Dedifferentiated amniotic fluid mesenchymal stem cell (primary cell): ENCODE results near the gene MACO1.
"Not testable (repeated sequence)": the region's sequence is repeated elsewhere in the genome, so short reads cannot be mapped to it uniquely, and the experiment has no call there.

Experiments
- DNase-seq: peaks from one replicate; pipeline ENCODE4 v3.0.0-alpha.2; 2016; ENCODE audit errors: extremely low spot score

MACO1 gene

DNA sequence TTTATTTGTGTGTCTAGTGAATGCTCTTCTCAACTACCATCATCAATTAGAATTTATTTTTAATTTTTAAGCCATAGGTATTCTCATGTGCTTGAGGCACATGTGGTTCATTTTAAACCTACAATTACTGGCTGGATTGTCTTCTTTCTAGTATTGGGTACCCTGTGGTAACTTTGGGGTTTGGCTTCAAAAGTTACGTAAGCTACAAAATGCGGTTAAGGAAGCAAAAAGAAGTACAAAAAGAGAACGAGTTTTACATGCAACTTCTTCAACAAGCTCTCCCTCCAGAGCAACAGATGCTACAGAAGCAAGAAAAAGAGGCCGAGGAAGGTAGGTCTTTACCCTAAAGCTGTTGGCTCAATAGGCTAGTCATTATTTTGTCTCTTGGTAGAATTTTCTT, 25.8 kb downstream of the MACO1 start:
- no peak for DNase-seq

DNA sequence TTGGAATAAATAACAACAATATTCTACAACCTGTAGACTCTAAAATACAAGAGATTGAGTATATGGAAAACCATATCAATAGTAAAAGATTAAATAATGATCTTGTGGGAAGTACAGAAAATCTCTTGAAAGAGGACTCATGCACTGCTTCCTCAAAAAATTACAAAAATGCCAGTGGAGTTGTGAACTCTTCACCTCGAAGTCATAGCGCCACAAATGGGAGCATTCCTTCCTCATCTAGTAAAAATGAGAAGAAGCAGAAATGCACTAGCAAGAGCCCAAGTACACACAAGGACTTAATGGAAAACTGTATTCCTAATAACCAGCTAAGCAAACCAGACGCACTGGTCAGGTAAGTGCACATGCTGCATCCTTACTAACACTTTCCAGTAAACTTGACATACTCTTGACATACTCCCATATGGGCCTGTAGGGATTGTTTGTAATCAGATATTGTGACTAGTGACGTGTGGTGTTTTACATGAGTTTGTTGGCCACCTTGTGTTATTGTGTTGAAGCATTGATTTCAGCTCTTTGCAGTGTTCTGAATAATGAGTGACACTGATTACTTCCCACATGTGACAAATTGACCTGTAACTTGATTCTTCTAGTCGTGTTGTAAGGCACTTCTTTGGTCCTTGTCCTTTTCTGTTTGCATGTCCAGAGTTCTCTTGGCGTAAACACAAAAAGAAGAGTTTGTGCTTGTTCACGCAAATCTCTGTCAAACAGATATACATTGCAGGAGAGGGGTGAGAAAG, 28.0 kb downstream of the MACO1 start:
- DNase-seq: no peak

DNA sequence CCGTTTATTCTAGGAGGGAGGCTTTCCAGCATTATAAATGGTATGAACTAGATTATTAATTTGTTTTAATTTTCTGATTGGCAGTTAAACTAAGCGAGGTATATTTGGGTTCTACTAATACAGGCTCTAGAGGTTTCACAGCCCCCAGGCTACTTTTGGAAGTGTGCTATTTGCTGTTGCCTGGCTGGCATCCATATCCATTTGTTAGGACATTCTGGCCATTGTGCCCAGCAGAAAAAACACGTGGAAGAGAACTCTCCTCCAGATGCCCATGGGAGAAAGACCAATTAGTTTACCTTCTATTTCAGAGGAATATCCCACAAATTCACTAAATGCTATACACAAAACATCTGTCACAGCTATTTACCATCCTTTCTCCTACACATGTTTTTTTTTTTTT, 29.3 kb downstream of the MACO1 start:
- no peak for DNase-seq

DNA sequence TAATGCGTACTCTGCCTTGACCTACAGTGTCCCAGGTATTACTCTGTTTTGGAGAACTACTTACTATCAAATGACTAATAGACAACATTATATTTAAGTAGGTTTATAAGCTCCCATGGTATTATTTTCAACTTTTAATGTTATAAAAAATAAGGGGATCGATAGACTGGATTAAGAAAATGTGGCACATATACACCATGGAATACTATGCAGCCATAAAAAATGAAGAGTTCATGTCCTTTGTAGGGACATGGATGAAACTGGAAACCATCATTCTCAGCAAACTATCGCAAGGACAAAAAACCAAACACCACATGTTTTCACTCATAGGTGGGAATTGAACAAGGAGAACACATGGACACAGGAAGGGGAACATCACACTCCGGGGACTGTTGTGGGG, 30.1 kb downstream of the MACO1 start:
- DNase-seq: not testable (repeated sequence)

DNA sequence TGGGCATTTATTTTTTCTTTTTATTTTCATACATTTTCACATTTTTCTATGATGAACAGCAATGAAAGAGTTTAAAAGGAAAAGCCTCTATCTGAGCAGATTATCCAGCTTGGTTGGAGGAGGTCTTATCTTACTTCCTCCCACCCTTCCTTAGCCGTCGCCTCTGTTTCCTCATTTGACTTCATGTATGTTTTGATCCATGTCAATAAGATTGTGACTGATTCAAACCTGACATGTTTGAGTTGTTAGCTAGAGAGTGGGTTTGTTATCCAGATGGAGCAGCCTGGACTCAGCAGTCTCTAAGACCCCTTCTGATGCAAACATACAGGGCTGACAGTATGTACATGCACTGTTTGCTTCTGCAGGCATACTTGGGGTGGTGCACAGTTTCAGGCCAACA, 31.2 kb downstream of the MACO1 start:
- DNase-seq: no peak

DNA sequence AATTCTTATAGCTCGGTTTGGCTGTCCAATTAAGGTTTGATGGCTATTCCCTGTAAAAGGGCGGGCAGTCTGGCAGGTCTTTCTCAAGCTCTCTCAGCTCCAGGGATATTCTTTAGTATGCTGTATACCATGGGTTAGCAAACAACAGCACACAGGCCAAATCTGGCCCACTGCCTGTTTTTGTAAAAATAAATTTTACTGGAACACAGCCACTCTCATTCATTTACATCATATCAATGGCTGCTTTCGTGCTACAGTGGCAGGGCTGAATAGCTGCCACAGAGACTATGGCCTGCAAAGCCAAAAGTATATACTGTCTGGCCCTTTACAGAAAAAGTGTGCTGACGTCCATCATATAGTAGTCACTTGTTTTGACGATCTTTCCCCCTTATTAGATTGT, 32.0 kb downstream of the MACO1 start:
- no peak for DNase-seq

DNA sequence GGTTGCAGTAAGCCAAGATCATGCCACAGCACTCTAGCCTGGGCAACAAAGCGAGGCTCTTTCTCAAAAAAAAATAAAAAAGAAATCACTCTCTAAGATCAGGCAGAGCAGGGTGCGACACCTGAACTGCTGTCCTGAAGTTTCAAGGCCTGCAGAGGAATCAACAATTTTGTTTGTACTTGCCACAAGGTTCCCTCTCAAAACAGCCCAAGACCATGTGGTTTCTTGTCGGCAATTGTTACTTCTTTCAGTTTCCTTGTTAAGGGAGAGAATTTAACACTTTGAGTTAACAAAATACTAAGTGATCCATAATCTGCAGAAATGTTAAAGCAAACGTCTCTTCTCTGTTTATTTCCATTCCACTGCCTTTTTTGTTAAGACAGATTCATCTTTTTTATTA, 36.5 kb downstream of the MACO1 start:
- DNase-seq: no peak

DNA sequence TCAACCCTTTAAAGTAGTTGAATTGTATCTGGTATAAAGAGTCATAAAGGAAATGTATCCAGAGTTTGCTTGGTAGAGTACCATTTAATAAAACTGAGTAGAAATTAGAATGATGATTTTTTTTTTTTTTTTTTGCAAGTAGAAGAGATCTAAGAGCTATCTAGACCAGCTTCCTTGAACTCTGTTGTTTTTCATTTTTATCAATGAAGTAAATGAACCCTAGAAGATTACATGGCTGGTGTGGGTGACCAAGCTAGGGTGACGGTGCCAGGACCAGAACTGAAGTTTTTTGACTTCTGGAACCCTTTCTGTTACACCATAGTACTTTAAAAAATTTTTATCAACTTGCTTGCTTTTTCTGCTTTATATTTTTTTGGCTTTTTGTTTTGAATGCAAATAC, 36.9 kb downstream of the MACO1 start:
- DNase-seq: no peak

DNA sequence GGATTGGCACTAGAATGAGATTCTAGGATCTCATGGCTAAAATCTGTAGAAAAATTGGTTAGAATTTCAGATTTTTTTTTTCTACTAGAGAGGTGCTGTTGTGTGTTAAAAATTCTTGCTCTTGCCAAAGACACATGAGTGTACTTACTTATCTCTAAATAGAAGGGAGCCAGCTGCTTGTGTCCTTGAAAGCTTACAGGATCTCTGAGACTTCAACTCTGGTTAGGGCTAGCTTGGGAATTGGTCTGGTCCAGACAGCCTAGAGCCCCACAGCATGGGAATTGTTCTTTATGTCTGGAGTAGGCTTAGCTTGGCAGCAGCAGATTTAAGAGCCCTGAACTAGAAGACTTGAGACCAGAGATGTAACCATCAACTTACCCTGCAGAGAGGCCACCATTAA, 37.3 kb downstream of the MACO1 start:
- no peak for DNase-seq

DNA sequence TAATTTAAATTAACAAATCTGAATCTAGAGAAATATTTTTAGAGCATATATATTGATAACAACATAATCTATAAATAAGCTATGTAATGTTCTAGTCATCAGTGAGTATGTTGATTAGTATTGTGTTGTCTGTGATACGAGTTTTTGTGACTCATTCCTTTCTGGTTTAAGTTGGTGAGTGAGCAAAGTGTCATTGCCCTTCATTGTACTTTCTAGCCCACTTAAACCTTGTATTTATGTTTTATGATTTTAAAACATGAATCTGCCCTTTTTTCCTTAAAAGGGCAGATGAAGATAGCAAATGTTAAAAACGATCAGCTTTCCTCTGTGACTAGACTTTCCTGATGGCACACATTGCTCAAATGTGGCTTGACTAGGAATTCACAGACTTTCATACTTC, 38.5 kb downstream of the MACO1 start:
- DNase-seq: no peak

DNA sequence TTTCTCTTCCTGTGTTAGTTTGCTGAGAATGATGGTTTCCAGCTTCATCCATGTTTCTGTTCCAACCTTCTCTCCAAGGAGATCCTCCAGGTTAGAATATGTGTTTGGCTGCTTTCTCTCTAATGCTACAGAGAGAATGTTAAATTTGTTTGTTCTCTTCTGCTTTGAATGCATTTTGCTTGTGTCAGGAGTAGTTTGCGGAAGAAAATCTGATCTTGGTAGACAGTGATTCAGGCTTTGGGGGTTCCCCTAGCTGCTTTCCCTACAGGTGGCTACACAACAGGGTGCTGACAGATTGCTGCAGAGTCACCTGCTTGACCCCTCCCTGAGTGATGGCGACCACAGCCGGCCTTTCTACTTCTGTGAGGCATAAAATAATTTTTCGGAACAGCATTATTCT, 41.8 kb downstream of the MACO1 start:
- DNase-seq: no peak

DNA sequence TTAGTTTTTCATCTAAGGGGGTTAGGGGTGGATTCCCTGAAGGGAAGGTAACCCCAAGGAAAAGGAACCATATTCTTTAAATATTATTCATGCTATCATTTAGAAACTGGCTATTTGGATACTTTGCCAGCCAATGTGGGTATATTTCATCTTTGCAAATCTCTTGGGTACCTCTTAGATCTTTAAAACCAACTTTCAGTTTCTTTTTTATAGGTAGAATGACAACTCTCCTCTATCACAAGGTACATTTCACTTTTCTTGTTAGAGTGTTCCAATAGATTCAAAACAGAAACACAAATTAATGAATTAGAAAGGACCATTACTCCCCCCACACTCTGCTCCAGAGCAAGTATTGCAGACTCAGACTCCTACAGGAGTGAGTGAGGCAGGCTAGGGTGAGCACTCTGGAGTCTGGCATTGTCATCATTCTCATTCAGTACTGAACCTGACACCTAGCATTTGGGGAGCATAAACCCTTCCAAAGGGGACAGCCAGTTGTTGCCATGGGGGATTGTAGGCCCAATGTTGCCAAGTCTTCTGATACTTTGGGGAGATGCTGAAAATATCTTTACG, 43.0 kb downstream of the MACO1 start:
- no peak for DNase-seq

DNA sequence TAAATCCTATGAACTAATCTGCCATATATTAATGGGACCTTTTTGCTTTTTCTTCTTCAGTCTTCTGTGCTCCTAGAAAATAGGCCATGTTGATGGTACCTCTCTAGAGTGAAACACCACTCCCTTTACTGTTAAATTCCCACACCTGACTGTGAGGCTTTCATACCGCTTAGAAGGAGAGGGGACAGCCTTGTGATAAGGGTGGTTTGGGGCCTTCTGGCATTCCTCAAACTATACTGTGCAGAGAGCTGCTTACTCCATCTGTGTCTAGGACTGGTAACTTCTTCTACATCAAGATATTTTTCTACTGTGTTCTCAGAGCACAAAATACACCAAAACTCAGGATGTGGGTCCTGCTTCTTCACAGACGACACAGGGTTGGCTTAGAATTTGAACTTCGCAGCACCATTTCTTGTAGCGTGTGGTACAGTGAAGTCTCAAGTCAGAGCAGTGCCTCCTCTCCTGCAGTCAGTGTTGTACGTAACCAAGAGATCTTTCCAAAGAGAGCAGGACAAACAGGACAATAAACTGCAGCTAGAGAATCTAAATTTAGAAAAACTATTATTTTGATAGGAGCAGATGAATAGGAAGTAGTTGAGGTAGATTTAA, 43.8 kb downstream of the MACO1 start:
- no peak for DNase-seq

DNA sequence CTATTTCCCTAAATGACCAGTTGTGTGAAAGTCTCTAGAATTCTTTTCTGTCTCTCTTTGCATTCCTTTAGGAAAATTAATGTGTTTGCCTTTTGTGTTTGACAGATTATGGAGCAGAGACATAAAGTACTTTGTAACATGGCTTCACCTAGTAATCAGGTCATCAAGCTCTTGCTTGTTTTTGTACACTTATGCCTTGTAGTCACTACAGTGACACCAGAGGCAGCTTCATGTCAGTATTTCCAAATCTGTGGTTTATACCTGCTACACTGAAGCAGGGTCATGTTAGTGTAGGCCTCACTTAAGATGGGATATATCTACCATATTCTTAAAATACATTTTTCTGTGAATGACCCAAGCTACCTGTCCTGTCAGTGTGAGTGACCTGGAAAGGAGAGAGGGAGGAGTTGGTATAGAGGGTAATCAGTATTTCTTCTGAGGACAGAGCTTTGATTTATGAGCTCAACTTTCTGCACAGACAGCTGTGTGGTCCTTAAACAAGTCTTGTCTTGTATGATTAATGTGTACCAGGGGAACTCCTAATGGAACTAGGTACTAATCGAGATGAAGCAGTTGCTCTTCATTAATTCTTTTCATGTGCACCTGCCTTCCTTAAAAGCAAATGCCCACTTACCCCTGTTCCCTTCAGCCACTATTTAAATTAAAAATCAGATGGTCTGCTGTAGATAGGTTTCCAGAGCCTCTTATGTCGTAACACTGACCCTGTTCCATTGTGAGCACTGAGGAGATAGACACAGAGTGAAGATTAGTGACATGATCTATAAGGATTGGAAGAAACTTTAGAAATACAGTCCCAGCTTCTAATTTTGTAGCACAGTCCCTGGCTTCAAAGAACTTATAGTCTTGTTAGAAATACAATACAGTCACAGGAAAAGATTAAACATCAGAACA, 45.7 kb downstream of the MACO1 start:
- DNase-seq: no peak

DNA sequence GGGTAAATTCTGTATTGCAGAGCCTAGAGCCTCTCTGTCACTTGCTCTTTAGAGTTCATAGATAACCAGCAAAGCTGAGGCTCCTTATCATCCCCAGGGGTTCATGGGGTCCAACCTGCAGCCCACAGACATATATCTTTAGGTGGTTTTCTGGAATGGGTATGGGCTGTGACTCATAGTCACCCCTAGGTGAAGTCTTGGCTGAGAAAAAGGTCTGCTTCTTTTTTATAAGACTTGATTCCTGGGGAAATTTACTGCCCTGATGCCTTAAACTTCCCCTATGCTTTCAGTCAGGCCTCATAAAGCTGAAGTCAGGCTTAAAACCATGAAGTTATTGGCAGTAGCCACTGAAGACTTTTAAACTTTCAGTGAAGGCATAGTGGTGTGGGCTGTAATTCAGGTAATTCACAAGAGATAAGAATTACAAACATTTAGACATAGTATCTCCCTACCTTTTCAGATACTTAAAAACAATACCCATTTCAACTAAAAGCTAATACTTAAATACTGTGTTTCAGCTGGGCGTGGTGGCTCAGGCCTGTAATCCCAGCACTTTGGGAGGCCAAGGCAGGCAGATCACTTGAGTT, 46.8 kb downstream of the MACO1 start:
- no peak for DNase-seq

DNA sequence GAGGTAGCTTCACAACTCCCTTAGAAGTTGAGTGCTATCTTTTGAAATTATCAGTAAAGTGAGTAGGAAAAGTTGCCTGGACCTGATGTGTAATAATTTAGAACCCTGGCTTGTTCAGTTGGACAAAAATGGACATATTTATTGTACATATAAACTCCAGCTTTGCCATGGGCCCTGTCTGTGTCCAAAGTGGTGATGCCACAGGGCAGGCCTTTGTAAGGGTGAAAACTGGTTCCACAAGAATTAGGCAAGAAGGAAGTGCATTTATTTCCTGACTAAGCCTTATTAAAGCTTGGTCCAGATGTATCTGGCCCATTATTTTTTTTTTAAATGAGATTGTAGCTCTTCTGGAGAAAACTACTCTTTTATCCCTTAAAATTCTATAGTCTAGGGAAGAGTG, 47.9 kb downstream of the MACO1 start:
- no peak for DNase-seq

DNA sequence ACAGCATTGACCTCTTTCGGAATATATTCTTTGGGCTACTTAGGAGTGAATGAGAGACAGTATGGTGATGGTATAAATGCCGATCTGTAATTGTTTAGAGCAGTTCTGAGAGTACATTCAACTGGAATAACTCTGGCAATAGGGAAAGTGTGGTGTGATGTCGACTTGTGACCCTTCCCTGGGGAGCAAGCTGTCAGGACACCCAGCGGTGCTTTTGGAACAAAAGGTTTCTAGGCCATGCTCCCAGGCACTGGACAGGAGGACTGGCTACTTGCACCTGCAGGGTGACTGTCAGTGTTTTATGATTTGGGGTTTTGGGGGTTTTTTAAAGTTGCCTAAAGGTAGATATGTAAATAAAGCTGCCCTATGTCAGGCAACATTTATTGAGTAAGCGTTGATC, 50.9 kb downstream of the MACO1 start:
- DNase-seq: no peak

DNA sequence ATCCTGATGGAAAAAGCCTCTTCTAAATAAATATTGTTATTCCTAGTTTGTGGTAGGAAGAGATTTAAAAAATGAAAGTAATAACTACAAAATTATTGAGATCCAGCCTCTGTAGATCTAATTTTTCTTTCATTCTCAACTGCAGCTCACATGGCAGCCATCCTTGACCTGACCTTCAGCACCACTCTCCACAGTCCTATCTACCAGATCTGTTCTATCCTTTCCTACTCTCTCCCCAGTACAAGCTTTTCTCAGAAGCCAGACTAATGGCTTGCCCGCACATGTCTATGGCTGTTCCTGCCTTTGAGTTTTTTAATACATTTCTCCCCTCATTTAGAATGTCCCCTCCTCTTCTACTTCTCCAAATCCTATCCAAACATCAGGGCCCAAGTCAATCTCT, 51.5 kb downstream of the MACO1 start:
- no peak for DNase-seq

DNA sequence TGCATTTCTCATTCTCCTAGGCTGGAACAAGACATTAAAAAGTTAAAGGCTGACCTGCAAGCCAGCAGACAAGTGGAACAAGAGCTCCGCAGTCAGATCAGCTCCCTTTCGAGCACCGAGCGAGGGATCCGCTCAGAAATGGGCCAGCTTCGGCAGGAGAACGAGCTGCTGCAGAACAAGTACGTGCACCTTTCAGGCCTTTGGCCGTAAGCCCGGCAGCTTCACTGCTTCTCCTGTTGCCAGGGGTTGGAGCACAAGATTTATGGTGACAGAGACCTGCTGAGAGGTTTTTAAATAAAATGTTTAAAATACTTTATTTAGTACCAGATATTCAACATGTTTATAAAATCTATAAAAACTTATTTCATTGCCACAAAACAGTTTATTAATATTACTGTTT, 53.4 kb downstream of the MACO1 start:
- no peak for DNase-seq

DNA sequence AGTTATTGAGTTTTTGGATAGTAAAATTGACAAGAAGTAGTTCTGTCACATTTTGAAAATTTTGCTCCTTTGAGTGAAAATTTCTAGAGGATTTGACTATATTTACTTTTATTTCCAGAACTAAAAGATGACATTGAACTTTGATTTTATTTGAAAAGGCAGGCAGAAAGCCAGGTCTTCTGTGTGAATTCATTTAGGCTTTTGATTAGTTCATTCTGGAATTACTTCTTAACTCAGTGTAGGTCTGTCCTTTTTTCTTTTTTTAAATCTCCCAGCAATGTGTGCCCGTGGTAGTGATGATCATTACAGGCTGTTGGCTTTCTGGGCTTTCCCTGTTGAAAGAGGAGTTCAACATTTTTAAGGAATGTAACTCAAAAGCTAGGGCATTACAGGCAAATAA, 53.8 kb downstream of the MACO1 start:
- no peak for DNase-seq

DNA sequence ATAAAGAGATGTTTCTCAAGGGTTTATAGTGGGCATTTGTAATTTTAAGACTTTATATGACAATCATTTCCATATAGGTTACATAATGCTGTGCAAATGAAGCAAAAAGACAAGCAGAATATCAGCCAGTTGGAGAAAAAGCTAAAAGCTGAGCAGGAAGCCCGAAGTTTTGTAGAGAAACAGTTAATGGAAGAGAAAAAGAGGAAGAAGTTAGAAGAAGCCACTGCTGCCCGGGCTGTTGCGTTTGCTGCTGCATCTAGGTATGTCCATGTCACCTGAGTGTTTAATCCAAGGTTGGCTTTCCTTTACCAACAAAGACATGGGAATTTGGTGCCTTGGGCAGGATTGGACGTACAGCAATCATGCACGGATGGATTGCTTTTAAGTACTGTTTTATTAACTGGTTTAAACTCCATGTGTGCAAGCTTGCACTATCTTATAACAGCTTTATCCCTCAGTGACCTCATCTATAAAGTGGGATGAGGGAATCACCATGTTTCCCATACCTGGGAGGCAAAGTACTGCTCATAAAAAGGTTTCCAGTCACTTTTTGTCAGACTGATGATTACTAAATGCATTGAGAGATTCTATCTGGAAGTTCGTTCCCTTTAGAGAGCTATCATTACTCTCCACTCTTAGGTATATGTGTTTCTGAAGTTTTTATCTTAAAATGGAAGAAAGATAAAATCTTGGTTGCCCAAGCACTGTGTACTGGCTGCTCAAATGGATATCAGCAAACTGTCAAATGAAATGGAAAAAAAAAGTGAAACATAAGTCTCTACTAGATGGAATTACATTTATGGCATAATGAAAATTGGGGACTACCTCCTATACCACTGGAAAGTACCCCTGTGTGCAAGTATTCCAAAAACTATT, 55.1 kb downstream of the MACO1 start:
- no peak for DNase-seq
